HS-5 (cell line): ENCODE data around the gene CLEC4F.

Source experiments
- DNase-seq: peaks from one replicate; pipeline ENCODE4 v3.0.0-alpha.2; 2012; ENCODE audit warnings: low read depth

Gene CLEC4F, protein sequence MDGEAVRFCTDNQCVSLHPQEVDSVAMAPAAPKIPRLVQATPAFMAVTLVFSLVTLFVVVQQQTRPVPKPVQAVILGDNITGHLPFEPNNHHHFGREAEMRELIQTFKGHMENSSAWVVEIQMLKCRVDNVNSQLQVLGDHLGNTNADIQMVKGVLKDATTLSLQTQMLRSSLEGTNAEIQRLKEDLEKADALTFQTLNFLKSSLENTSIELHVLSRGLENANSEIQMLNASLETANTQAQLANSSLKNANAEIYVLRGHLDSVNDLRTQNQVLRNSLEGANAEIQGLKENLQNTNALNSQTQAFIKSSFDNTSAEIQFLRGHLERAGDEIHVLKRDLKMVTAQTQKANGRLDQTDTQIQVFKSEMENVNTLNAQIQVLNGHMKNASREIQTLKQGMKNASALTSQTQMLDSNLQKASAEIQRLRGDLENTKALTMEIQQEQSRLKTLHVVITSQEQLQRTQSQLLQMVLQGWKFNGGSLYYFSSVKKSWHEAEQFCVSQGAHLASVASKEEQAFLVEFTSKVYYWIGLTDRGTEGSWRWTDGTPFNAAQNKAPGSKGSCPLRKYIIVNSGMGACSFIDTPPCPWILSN

GRCh38 chr2:70820499-70820898 is at the start of gene CLEC4F:
Gene CLEC4F (minus strand): TSS chr2:70820599. CDS start chr2:70820523, 76 bp downstream.
- DNase-seq: no peak

- DNase-seq: no peak
Measured at GRCh38 chr2:70868970-70869369, 48.6 kb upstream of the CLEC4F start.

DNA sequence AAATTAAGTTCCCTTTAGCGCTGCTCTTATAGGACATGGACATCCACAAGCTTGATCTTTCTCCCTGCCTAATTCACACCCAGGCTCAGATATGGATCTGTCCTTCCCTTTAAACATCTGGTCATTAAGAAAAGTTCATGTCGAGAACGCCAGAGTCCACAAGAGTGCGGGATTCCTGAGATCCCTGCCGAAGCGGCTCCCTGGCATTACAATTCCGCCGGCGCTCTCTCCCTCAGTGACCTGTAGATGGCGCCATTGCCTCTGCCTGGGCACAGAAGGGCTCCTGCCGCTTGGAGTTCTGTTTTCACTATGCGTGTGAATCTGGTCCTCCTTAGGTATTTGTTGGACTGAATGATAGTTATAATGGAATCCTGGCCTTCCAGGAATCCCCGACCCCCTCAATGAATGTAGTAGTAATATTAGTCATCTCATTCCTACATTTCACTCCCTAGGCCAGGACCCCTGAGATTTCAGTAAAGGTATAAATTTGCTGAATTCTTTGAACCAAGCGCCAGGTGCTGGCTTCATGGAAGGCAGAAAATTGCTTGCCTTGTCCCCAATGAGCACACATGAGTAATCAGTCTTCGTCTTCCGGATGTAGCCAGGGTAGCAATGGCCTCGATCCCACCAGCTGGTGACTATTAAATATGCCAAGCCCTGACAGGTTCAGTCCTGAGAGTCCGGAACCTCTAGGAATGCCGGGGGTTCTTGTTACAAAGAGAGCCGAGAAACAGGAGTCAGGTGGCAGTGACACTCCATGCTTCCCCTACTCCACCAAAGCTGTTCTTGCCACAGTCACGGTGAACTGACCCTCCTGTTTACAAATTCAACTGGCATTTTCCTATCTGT is 41.6 kb upstream of the CLEC4F start:
- DNase-seq: peak; percentile 30

- no peak for DNase-seq
Measured at GRCh38 chr2:70855667-70856066, 35.3 kb upstream of the CLEC4F start.

- DNase-seq: no peak
Measured at GRCh38 chr2:70854411-70854810, 34.0 kb upstream of the CLEC4F start.

DNA sequence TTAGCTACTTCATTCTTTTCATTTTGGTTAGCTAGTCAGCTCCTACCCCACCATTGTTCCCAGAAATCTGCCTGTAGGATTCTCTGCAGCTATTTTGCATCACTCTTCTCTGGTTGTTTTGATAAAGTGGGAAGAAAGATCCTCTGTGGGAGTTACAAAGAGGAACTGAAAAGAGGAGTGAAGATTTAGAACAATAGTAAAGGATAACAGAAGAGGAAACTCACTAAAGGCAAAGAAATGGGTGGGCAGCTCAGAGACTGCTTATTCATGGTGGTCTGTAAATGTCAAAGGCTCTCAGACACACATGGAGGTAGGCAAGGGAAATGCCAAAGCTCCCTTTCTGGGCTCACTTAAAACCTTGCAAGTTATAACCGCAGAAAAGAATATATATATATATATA is 32.4 kb upstream of the CLEC4F start:
- DNase-seq: no peak

GRCh38 chr2:70851704-70852103 is 31.3 kb upstream of the CLEC4F start:
- DNase-seq: no peak

GRCh38 chr2:70850925-70851324 is 30.5 kb upstream of the CLEC4F start:
- no peak for DNase-seq

DNA sequence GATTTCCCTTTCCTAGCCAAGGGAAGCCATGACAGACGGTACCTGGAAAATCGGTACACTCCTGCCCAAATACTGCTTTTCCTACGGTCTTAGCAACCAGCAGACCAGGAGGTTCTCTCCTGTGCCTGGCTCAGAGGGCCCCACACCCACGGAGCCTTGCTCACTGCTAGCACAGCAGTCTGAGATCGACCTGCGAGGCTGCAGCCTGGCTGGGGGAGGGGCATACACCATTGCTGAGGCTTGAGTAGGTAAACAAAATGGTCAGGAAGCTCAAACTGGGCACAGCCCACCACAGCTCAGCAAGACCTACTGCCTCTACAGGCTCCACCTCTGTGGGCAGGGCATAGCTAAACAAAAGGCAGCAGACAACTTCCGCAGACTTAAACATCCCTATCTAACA is 22.0 kb upstream of the CLEC4F start:
- no peak for DNase-seq

GRCh38 chr2:70837980-70838925 is 17.9 kb upstream of the CLEC4F start:
- DNase-seq: no peak

- DNase-seq: no peak
Measured at GRCh38 chr2:70835643-70836042, 15.2 kb upstream of the CLEC4F start, which contains the start of gene CD207. Gene CD207 (minus strand): TSS chr2:70835816. CDS start chr2:70835776, 40 bp downstream.

GRCh38 chr2:70834881-70835280 is 14.5 kb upstream of the CLEC4F start:
- no peak for DNase-seq

DNA sequence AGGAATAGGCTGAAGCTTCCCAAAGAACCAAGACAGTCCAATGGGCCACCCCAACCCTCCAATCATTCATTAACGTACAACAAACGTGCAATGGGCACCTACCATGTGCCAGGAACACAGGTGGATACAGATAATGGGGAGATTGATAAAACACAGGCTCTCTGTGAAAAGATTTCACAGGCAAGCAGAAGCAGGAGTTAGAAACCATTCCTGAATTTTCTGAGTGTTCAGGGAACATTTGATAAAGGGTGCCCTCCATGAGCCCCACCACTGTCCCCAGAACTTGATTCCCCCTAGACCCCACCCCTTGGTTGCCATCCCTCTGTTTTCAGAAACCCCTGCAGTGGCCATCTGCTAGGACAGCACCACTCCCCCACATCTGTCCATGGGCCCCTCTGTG is 13.7 kb upstream of the CLEC4F start:
- DNase-seq: no peak

GRCh38 chr2:70833246-70833645 is 12.8 kb upstream of the CLEC4F start:
- DNase-seq: no peak

DNA sequence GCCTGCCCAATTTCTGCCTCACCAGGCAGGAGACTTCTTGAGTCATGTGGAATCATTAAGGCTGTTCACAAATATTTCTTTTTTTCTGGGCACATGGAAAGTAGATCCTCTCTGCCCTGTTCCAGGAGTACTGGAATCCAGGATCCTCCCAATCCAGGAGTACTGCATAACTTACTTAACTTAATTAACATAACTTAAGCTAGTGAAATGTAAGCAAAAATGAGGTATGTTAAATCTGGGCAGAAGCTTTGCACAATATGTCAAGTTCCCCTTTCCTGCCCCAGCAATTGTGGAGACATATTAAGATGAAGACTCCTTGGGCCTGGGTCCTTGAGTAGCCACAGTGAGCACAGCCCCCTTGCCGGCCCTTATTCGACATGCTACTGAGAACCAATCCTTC is 12.0 kb upstream of the CLEC4F start:
- no peak for DNase-seq

DNA sequence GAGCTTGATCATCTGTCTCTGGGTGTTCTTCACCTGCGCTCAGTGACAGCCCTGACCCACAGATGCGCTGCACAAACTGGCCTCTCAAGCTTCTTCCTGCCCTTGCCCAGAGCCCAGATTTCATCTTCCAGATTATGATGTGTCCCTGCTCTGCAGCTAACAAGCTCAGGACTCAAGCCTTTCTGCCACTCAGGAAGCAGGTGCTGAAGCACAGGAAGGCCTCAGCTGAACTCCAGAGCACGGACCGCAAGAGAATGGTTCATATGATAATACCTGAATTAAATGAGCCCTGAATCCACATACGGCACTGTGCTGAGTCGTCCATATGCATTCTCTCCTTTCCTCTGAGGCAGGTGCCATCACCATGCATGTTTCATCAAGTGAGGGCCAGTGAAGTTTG is 11.5 kb upstream of the CLEC4F start:
- no peak for DNase-seq

DNA sequence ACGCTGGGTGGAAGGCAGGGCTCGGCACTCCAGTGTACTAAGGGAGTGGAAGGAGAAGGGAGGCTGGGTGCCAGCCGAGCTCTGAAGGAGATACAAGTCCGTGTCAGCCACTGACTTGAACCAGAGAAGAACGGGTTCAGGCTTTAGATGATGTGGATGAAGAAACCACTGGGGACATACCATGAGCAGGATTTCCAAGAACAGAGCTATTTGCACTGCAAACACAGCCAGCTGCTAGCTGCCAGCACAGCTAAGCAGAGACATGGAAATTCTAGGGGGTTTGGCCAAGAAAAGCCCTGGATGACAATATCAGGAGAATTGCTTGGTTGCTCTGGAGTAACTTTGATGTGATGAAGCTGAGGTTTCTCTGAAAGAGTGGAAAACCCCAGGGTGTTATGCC is 10.0 kb upstream of the CLEC4F start:
- DNase-seq: no peak

DNA sequence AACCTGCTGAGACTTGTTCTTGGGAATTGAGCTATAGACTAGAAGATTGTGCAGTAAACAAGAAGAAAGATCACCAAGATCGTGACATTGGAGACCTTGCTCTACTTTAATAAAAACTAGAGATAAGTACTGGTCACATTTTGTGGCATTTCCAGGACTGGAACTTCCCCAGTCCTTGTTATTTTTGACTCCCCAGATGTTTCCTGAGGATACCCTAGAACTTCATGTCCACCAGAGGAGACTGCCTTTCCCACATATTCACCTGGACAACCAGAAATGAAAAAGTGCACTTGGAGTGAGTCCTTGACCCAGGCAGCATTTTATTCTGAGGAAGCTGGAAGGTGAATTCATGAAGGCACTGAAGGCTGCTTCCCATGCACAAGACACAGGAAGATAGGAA is 9.5 kb upstream of the CLEC4F start:
- DNase-seq: no peak

DNA sequence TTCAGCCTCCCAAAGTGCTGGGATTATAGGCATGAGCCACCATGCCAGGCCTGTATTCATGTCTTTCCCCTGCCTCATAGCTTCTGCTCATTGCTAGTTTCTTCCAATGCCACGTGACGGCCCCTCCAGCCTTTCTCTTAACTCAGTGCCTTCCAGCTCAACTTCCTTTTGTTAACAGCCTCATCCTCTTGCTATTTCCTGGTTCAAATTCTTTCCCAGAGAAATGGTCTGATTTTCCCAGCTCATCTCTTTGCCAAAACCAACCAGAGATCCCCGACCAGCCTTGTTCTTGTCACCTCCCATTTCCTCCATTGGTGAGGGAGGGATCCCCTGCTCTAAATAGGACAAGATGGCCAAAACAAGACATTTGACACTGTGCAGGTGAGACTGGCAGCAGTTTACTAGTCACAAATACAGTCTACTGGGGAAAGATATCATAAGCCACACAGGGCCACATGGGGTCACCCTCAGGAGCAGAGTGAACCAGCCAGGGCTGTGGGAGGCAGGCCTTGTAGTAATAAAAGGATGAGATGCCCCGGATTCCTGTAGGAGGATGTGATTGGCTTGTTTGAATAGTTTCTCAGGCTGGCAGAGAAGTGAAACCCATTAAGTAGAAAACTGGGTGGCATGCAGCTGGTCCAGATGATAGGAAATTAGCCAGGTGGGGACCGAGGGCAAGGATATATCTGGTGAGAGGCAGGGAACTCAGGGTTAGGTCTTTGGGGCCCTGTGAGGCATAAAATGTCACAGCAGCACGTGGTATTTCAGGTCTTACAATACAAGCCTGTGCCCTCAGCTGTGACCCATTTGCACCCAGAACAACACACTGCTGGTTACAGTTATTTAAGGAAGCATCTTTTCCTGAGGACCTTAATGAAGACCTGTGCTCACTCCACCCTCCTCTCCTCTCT is 8.8 kb upstream of the CLEC4F start:
- peak; percentile 65 for DNase-seq

- no peak for DNase-seq
Measured at GRCh38 chr2:70828115-70828514, 7.7 kb upstream of the CLEC4F start.

GRCh38 chr2:70827388-70827787 is 7.0 kb upstream of the CLEC4F start:
- no peak for DNase-seq
